HepG2 (cell line): ENCODE measurements around the gene WDR27. TPM values are rescaled to one million over a fixed set of nuclear protein-coding genes. Genes with fewer than 3 reads are reported as not detected.

ENCODE experiments used
- FOXO1 ChIP-seq: sonication (generic); formaldehyde crosslinking; IDR thresholded peaks from 2 replicates; pipeline ENCODE4 v1.4.0; 2020; ENCODE audit warnings: missing genetic modification reagents
- ZNF292 ChIP-seq: sonication (generic); formaldehyde crosslinking; IDR thresholded peaks from 2 replicates; pipeline ENCODE4 v1.8.1; 2022; ENCODE audit warnings: mild to moderate bottlenecking, low read depth, missing genetic modification reagents, borderline replicate concordance
- ZNF530 ChIP-seq: sonication (generic); formaldehyde crosslinking; IDR thresholded peaks from 2 replicates; pipeline ENCODE4 v1.5.0; 2020; ENCODE audit warnings: low read depth, mild to moderate bottlenecking, missing genetic modification reagents
- ZNF576 ChIP-seq: sonication (generic); formaldehyde crosslinking; IDR thresholded peaks from 2 replicates; pipeline ENCODE4 v1.4.0; 2020; ENCODE audit warnings: mild to moderate bottlenecking, missing genetic modification reagents
- polyA plus RNA-seq, 8 experiments: library from polyadenylated mRNA; depleted of rRNA in 3 of 8; stranded (reverse) in 7 of 8; unstranded in 1 of 8; fragments of >200 nt; fragmentation: Illumina TruSeq in 4 of 8; extraction: Trizol in 4 of 8; gene quantifications; 2 replicates each; pipeline versions ENCODE4 v1.2.1 to v1.2.3, GENCODE V29; 2011 to 2016; ENCODE audit warnings: low read depth in 4 of 8, missing spikeins in 1 of 8, mixed read lengths in 1 of 8; ENCODE audit not compliant: insufficient read depth in 1 of 8
- total RNA-seq, 5 experiments: library from RNA; depleted of rRNA; stranded (reverse); fragments of >200 nt; fragmentation: Illumina TruSeq; extraction: Trizol; gene quantifications; 2 replicates each; pipeline ENCODE4 v1.2.3, GENCODE V29; 2016; ENCODE audit warnings: low read depth in 1 of 5
- TF ChIP-seq, protein P1 (sequence below): sonication (generic); formaldehyde crosslinking; IDR thresholded peaks from 2 replicates; pipeline ENCODE4 v1.4.0; 2020; ENCODE audit warnings: mild to moderate bottlenecking, missing genetic modification reagents
- TF ChIP-seq, protein P2 (sequence below): sonication (generic); formaldehyde crosslinking; IDR thresholded peaks from 2 replicates; pipeline ENCODE4 v1.9.0; 2022; ENCODE audit warnings: missing genetic modification reagents, mild to moderate bottlenecking, borderline replicate concordance

Gene WDR27
- total and polyA plus RNA-seq, 2 of the 13 experiments (the other 11 are each of a cell fraction or from before 2014, with no cell fraction given): 34.1 to 80.3 TPM

GRCh38 chr6:169738976-169739529, 37.2 kb upstream of the WDR27 start (continued):
- no peak for TF ChIP-seq ZNF530 (CRISPR knock-in tag)
- no peak for TF ChIP-seq ZNF576 (CRISPR knock-in tag)
- TF ChIP-seq, protein P1, sequence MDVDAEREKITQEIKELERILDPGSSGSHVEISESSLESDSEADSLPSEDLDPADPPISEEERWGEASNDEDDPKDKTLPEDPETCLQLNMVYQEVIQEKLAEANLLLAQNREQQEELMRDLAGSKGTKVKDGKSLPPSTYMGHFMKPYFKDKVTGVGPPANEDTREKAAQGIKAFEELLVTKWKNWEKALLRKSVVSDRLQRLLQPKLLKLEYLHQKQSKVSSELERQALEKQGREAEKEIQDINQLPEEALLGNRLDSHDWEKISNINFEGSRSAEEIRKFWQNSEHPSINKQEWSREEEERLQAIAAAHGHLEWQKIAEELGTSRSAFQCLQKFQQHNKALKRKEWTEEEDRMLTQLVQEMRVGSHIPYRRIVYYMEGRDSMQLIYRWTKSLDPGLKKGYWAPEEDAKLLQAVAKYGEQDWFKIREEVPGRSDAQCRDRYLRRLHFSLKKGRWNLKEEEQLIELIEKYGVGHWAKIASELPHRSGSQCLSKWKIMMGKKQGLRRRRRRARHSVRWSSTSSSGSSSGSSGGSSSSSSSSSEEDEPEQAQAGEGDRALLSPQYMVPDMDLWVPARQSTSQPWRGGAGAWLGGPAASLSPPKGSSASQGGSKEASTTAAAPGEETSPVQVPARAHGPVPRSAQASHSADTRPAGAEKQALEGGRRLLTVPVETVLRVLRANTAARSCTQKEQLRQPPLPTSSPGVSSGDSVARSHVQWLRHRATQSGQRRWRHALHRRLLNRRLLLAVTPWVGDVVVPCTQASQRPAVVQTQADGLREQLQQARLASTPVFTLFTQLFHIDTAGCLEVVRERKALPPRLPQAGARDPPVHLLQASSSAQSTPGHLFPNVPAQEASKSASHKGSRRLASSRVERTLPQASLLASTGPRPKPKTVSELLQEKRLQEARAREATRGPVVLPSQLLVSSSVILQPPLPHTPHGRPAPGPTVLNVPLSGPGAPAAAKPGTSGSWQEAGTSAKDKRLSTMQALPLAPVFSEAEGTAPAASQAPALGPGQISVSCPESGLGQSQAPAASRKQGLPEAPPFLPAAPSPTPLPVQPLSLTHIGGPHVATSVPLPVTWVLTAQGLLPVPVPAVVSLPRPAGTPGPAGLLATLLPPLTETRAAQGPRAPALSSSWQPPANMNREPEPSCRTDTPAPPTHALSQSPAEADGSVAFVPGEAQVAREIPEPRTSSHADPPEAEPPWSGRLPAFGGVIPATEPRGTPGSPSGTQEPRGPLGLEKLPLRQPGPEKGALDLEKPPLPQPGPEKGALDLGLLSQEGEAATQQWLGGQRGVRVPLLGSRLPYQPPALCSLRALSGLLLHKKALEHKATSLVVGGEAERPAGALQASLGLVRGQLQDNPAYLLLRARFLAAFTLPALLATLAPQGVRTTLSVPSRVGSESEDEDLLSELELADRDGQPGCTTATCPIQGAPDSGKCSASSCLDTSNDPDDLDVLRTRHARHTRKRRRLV: no peak
- no peak for TF ChIP-seq ZNF292 (CRISPR knock-in tag)
- no peak for TF ChIP-seq FOXO1 (CRISPR knock-in tag)
- TF ChIP-seq, protein P2, sequence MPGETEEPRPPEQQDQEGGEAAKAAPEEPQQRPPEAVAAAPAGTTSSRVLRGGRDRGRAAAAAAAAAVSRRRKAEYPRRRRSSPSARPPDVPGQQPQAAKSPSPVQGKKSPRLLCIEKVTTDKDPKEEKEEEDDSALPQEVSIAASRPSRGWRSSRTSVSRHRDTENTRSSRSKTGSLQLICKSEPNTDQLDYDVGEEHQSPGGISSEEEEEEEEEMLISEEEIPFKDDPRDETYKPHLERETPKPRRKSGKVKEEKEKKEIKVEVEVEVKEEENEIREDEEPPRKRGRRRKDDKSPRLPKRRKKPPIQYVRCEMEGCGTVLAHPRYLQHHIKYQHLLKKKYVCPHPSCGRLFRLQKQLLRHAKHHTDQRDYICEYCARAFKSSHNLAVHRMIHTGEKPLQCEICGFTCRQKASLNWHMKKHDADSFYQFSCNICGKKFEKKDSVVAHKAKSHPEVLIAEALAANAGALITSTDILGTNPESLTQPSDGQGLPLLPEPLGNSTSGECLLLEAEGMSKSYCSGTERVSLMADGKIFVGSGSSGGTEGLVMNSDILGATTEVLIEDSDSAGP: no peak
